SHP77 treated with DMSO at 0.1 percent for 48 hours (cell line): ENCODE measurements around the gene RANBP17.
"Not testable (repeated sequence)": the region's sequence is repeated elsewhere in the genome, so short reads cannot be mapped to it uniquely, and the experiment has no call there.

Experiments used
- DNase-seq: peaks from one replicate; lab custom pipeline; 2025; lab: John Stamatoyannopoulos, UW

RANBP17 gene

DNA sequence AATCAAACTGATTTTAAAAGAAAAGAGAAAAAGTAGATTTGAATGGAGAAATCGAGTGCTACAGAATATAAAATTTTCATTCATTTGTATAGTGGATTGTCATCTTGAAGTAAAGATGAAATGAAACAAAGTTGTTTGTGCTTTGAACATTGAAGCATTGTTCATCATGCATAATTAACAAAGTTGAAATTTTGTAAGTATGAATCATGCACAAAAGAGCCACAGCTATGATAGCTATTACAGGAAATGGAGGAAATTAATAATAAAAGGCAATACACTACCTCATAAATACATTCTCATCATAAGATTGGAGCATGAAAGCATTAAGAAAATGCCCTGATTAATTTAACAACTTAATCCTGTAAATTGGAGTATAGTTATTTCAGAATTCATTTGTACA lies 293.8 kb downstream of the RANBP17 start:
- DNase-seq, result no peak

GRCh38 chr5:171157276-171157675 lies 295.5 kb downstream of the RANBP17 start:
- no peak for DNase-seq

- no peak for DNase-seq
These were observed 296.0 kb downstream of the RANBP17 start for GRCh38 chr5:171157775-171158174.

DNA sequence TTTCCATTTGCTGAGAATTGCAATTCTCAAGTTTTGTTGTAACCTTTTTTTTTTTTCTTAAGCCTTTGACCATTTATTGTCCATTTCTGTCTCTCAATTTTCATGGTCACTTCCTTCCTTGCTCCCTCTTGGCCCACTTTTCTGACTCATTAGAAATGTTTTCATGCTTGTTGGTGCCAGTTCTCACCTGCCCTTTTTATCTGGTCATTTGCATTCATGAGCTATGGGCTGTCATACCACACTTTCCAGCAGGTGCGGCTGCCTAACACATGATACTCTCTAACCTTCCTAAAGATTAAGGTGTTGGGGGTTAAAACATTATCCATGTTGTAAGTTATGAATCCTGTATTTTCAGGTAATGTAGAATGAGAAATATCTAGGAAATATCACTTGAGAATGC lies 296.8 kb downstream of the RANBP17 start:
- DNase-seq, result no peak

DNA sequence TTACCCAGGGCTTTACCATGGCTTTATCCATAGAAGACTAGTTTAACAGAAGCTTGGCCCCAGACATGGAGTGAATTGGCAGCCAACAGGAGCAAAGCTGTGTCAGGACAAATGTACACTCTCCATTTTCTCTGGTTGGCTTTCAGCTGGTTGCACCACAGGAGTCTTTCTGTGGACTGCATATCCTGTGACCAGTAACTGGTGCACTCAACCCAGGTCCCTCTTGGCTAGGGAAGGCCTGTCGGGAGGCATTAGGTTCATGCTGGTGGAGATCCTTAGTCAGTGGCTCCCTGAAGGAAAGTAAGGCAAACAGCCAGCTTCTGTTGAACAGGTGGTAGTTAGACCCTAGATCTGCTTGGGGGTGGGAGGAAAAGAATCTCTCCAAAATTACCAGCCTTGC lies 300.3 kb downstream of the RANBP17 start:
- no peak for DNase-seq

GRCh38 chr5:171162596-171162995 lies 300.8 kb downstream of the RANBP17 start:
- no peak for DNase-seq

- DNase-seq, result no peak
These were observed 304.9 kb downstream of the RANBP17 start for GRCh38 chr5:171166766-171167165.

DNA sequence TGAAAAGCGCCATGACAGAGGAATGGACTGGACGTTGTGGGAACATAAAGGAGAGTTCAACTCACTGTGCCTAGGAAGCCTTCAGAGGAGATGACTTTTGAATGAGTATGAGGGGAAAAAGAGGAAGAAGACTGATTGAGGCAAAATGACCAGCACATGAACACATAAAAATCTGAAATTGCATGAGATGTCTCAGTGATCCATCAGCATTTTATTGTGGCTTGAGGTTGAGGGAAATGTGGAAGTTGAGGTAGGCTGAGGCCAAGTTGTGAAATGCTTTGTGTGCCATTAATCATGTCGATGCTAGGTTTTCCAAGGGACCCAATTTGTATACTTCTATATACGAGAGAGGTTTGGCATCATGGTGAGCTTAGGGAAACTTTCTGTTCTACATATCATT lies 306.4 kb downstream of the RANBP17 start:
- no peak for DNase-seq

GRCh38 chr5:171174960-171175359 lies 313.1 kb downstream of the RANBP17 start:
- not testable (repeated sequence) for DNase-seq

DNA sequence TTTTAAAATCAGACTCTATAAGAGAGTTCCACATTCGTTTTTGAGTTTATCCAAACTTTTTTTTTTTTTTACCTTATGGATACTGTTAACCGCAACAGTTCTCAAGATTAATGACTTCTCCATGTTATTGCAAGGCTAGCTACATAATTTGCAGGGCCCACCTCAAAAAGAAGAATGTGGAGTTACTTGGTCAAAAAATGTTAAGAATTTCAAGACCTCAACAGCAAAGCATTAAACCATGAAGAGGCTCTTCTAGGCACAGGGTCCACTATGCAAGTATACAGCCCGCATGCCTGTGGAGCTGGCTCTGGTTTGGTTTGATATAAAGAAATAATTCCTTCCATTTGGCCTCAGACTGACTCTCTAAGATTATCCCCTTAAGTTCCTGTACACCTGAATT lies 313.9 kb downstream of the RANBP17 start:
- DNase-seq, result no peak

DNA sequence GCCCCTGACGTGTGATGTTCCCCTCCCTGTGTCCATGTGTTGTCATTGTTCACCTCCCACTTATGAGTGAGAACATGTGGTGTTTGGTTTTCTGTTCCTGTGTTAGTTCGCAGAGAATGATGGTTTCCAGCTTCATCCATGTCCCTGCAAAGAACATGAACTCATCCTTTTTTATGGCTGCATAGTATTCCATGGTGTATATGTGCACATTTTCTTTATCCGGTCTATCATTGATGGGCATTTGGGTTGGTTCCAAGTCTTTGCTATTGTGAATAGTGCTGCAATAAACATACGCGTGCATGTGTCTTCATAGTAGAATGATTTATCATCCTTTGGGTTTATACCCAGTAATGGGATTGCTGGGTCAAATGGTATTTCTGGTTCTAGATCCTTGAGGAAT lies 316.4 kb downstream of the RANBP17 start:
- not testable (repeated sequence) for DNase-seq

DNA sequence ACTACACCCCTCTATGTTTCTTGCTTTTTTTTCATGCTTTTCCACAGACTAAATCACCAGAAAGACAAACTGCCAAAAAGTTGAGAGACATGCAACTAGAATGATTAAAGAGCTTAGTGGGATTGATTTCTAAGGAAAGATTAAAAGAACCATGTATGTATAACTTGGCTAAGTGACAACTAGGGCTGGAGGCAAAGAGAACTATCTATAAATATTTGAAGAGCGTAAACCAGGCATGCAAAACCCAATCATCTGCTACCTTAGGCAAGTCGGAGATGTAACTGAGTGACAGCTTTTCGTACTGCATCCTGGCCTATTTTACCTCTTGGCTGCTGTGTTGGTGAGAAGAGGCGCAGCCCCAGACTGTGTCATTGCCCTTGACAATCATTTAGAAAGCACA lies 326.2 kb downstream of the RANBP17 start:
- DNase-seq, result no peak

DNA sequence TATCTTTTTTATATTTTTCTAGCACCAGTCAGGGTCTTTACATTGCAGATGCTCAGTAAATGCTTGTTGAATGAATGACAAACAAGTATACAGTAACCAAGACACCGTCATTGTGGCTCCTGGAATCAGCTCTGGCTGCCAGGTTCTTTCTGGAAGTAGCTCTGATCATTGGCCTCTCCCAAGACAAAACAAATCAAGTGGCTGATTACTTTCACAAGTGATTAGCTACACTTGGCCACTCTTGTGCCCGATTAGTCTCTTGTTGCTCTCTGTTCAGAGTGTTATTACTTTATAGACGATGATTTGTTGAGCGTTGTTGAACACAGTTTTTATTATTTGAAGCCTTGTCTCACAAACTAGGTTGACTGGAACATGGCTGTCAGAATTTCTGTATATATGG lies 327.6 kb downstream of the RANBP17 start:
- no peak for DNase-seq

GRCh38 chr5:171192111-171192510 lies 330.3 kb downstream of the RANBP17 start:
- no peak for DNase-seq

DNA sequence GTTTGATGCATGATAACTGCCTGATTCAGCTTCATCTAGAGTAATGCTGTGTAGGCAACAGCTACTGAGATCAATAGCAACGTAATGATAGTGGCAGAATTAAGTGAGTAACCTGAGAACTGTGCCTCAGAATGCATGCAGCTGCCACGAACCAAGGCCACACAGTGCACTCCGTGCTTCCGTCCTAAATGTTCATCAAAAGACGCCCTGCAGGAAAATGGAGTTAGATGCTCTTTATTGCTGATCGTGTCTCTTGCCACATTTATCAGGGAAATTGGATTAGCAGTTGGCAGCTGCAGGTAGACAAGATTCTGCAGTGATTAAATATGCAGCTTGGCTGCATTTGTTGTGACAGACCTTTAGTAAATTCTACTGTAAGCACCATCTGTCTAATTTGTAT lies 339.5 kb downstream of the RANBP17 start:
- DNase-seq, result no peak

DNA sequence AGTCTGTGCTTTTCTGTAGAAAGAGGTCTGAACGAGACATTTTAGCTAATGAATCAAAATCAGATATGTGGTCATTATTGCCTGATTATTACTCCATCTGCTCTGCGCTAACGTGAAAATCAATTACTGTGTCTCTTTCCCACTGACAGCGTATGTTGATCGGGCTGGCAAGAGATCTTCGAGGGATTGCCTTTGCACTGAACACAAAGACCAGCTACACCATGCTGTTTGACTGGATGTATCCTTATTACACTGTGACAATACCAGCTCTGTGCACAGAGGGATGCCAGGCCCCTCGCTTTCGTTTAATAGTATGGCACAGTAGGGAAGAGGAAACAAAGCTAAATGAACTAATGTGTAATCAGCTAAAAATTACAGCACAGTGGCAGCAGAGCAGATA lies 343.6 kb downstream of the RANBP17 start:
- no peak for DNase-seq

GRCh38 chr5:171207256-171207847 lies 345.5 kb downstream of the RANBP17 start:
- no peak for DNase-seq

GRCh38 chr5:171221916-171222315 lies 360.1 kb downstream of the RANBP17 start:
- no peak for DNase-seq

GRCh38 chr5:171223927-171224326 lies 362.1 kb downstream of the RANBP17 start:
- DNase-seq, result no peak

DNA sequence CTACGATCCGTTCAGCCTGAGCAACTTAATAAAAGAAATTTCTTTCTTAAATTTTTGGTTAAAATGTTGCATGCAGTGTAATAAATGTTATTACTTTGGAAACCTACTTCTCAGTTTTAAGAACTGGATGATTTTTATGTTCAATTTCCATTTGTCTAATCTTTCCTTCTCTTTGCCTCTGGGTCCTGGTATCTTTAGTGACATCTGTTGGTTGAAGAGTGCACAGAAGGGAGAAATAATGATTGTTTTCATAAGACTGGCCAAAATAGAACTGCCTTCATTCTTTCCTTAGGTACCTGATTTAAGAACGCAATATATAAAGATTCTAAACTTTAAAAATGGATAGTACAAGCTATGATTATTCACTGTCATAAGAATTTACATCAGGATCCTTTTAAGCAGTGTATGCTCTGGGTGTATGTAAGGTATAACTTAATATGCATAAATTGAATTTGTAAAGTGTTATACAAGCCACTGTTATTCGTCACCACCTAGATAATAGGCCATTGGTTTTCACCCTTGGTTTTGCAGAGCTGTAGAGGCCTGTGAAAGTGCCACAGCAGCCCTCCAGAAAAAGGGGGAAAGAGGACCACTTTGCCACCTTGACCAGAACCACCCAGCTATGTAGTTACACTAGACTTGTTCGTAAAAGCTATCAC lies 364.4 kb downstream of the RANBP17 start:
- DNase-seq, result no peak

DNA sequence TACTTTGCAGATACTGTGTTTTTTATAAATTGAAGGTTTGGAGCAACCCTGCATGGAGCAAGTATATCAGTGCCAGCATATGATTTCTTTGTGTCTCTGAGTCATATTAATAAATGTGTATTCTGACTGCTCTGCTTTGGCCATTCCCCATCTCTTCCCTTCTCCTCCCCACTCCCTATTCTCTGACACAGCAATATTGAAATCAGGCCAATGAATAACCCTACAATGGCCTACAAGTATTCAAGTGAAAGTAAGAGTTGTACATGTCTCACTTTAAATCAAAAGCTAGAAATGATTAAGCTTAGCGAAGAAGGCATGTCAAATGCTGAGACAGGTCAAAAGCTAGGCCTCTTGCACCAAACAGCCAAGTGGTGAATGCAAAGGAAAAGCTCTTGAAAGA lies 365.0 kb downstream of the RANBP17 start:
- DNase-seq, result no peak

- DNase-seq, result no peak
These were observed 374.8 kb downstream of the RANBP17 start for GRCh38 chr5:171236651-171237050.

DNA sequence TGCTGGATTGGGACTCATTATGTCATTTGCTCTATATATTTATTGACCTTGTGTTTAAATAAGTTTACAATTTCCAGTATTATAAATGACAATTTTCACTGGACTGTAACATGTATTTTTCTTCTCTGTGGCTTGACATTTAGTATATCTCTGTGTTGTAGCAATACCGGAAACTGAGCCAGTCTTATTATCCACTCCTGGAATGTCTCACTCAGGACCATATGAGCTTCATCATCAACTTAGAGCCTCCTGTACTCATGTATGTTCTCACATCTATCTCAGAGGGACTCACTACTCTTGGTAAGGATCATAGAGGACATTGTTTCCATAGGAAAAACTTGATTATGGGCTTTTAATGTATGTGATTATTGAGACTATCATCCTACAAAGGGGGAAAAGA lies 380.7 kb downstream of the RANBP17 start:
- no peak for DNase-seq

- DNase-seq, result no peak
These were observed 384.4 kb downstream of the RANBP17 start for GRCh38 chr5:171246231-171246630.
